SHP77 treated with DMSO at 0.1 percent for 48 hours (cell line): Measurements from ENCODE around the gene DPF1.

Source experiments
- DNase-seq: peaks from one replicate; lab custom pipeline; 2025; lab: John Stamatoyannopoulos, UW

Gene DPF1

GRCh38 chr19:38221421-38221820 is 2.6 kb downstream of the DPF1 start:
- DNase-seq = no peak

GRCh38 chr19:38219221-38219620 is 4.8 kb downstream of the DPF1 start:
- no peak for DNase-seq

GRCh38 chr19:38218204-38218603 is 5.8 kb downstream of the DPF1 start:
- DNase-seq = no peak

GRCh38 chr19:38216785-38217641 is 7.0 kb downstream of the DPF1 start:
- DNase-seq = no peak

- DNase-seq = no peak
Measured at GRCh38 chr19:38213911-38214625, 10.0 kb downstream of the DPF1 start.

- DNase-seq = no peak
Measured at GRCh38 chr19:38213469-38213868, 10.6 kb downstream of the DPF1 start.

GRCh38 chr19:38211766-38212165 is 12.3 kb downstream of the DPF1 start:
- DNase-seq = no peak

- no peak for DNase-seq
Measured at GRCh38 chr19:38211151-38211591, 12.9 kb downstream of the DPF1 start.

- DNase-seq = no peak
Measured at GRCh38 chr19:38210458-38210987, 13.5 kb downstream of the DPF1 start.

- no peak for DNase-seq
Measured at GRCh38 chr19:38209671-38210457, 14.2 kb downstream of the DPF1 start.

- no peak for DNase-seq
Measured at GRCh38 chr19:38209152-38209551, 14.9 kb downstream of the DPF1 start.

GRCh38 chr19:38208571-38208970 is 15.5 kb downstream of the DPF1 start:
- DNase-seq = no peak

GRCh38 chr19:38207543-38207942 is 16.5 kb downstream of the DPF1 start:
- DNase-seq = no peak

GRCh38 chr19:38206928-38207327 is 17.1 kb downstream of the DPF1 start:
- DNase-seq = no peak

GRCh38 chr19:38206006-38206745 is 17.8 kb downstream of the DPF1 start:
- DNase-seq = no peak

GRCh38 chr19:38204728-38205127 is 19.3 kb downstream of the DPF1 start:
- no peak for DNase-seq

- no peak for DNase-seq
Measured at GRCh38 chr19:38204096-38204495, 19.9 kb downstream of the DPF1 start.

- DNase-seq = no peak
Measured at GRCh38 chr19:38203197-38203596, 20.8 kb downstream of the DPF1 start.

- no peak for DNase-seq
Measured at GRCh38 chr19:38202504-38202903, 21.5 kb downstream of the DPF1 start.

- DNase-seq = no peak
Measured at GRCh38 chr19:38201731-38202130, 22.3 kb downstream of the DPF1 start.

- no peak for DNase-seq
Measured at GRCh38 chr19:38199340-38199739, 24.7 kb downstream of the DPF1 start.
